Measurements from ENCODE around the gene MCC. TPM values are rescaled to one million over a fixed set of nuclear protein-coding genes. Genes with fewer than 3 reads are reported as not detected.
A peak's percentile ranks its signal among the peaks of the same experiment; 100 is the strongest.

Gene MCC
- total and polyA plus RNA-seq, 7 donors, result 1.4 to 13.8 (median 4.4) TPM

GRCh38 chr5:113167985-113168384, 320.3 kb downstream of the MCC start:
- WGBS, 3 donors, result 93 to 96% (median 96%) methylated on average over 2 of the region's 2 CpGs
- Histone ChIP-seq H3K4me1 (peaks cover 17% of the 10 kb centered on the region), H3K9me3 (no peaks in the 10 kb centered on the region), H3K27me3 (ENCODE audit: insufficient read depth in 3 of 3, low read length in 2 of 3) (peaks cover 0 to 2% (median 0%) of the 10 kb centered on the region in 3 donors), H3K36me3 (ENCODE audit: insufficient read depth in 1 of 2, low read depth in 1 of 2) (no peaks in the 10 kb centered on the region), H3K4me3 (no peak overlapping the region), H3K27ac (no peak overlapping the region)
- no peak for TF ChIP-seq CTCF (IDR thresholded peaks at IDR 0.05)
- DNase-seq (no peak), ATAC-seq (no peak)
- intact Hi-C loops (cut with DNase I), result no loop called here

DNA sequence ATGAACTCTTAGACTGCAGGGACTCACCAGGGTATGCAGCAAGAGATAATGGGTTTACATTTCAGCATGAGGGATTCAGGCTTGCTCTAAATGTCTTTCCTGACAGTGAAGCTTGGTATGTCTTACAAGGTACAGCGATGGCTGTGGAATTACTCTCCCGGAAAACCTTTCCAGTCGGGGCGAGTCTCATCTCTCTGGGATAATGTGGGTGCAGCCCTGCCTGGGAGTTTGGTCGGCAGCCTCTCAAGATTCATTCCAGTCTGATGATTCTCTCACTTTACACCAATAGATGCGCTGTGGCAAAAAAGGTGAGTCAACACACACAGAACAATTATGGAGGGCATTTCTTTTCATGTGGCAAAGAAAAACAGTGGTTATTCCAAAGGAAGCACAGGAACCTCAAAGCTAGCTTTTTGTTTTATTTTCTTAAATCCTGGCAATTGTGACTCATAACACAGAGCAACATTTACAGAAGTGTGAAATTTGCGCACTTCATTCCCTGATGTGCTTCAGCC, 321.3 kb downstream of the MCC start:
- no peak overlapping the region for H3K27ac ChIP-seq
- no peak overlapping the region for H3K4me3 ChIP-seq
- intact Hi-C loops (cut with DNase I), result no loop called here
- no peak for TF ChIP-seq CTCF (IDR thresholded peaks at IDR 0.05)
- 79 to 92% (median 81%) methylated on average over 7 of the region's 7 CpGs for WGBS, 3 donors
- no peaks in the 10 kb centered on the region for H3K36me3 ChIP-seq (ENCODE audit: insufficient read depth in 1 of 2, low read depth in 1 of 2)
- no peak for DNase-seq
- peaks cover 0 to 2% (median 0%) of the 10 kb centered on the region in 3 donors for H3K27me3 ChIP-seq (ENCODE audit: insufficient read depth in 3 of 3, low read length in 2 of 3)
- no peak for ATAC-seq
- H3K9me3 ChIP-seq, result no peaks in the 10 kb centered on the region
- peaks cover 17% of the 10 kb centered on the region for H3K4me1 ChIP-seq

GRCh38 chr5:113166261-113166660, 322.0 kb downstream of the MCC start:
- intact Hi-C loops (cut with DNase I), result no loop called here
- WGBS, 3 donors, result 59 to 72% (median 63%) methylated on average over 4 of the region's 4 CpGs
- TF ChIP-seq CTCF (IDR thresholded peaks at IDR 0.05), result no peak
- H3K36me3 ChIP-seq (ENCODE audit: insufficient read depth in 1 of 2, low read depth in 1 of 2), result no peaks in the 10 kb centered on the region
- no peaks in the 10 kb centered on the region for H3K9me3 ChIP-seq
- H3K27me3 ChIP-seq (ENCODE audit: insufficient read depth in 3 of 3, low read length in 2 of 3), result peaks cover 0 to 2% (median 0%) of the 10 kb centered on the region in 3 donors
- DNase-seq (no peak), ATAC-seq (peak in 1 of 4 donors; percentile 42)
- no peak overlapping the region for H3K27ac ChIP-seq
- peaks cover 15% of the 10 kb centered on the region for H3K4me1 ChIP-seq
- no peak overlapping the region for H3K4me3 ChIP-seq

DNA sequence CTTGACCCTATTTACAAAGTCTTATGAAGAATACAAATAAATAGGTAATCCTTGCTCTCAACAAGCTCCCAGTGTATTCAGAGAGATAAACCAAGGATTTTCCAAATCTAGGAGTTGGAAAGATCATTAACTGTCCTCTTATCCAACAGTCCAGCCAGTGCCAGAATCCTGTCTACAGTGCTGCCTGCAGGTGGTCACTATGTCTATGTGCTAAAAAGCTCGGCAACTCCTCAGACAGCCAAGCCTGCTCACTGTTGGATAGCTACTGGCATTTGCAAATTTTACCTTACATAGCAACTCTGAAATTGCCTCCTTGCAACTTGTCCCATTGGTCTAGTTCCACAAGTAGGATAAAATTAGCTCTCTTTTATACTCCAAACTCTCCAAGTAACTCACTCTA, 324.2 kb downstream of the MCC start:
- peaks cover 4% of the 10 kb centered on the region for H3K4me1 ChIP-seq
- ATAC-seq (peak in 1 of 4 donors; percentile 49), DNase-seq (no peak)
- no peak overlapping the region for H3K4me3 ChIP-seq
- TF ChIP-seq CTCF (IDR thresholded peaks at IDR 0.05), result no peak
- intact Hi-C loops (cut with DNase I), result no loop called here
- no peaks in the 10 kb centered on the region for H3K36me3 ChIP-seq (ENCODE audit: insufficient read depth in 1 of 2, low read depth in 1 of 2)
- no peaks in the 10 kb centered on the region for H3K9me3 ChIP-seq
- WGBS, 3 donors, result 10 to 29% (median 17%) methylated on average over 1 of the region's 1 CpG
- peaks cover 0 to 2% (median 0%) of the 10 kb centered on the region in 3 donors for H3K27me3 ChIP-seq (ENCODE audit: insufficient read depth in 3 of 3, low read length in 2 of 3)
- H3K27ac ChIP-seq, result no peak overlapping the region

- no peak overlapping the region for H3K27ac ChIP-seq
- TF ChIP-seq CTCF (IDR thresholded peaks at IDR 0.05), result no peak
These were observed 324.9 kb downstream of the MCC start for GRCh38 chr5:113163328-113163727.

More at GRCh38 chr5:113163328-113163727, 324.9 kb downstream of the MCC start:
- Histone ChIP-seq H3K4me1 (peaks cover 4% of the 10 kb centered on the region), H3K9me3 (no peaks in the 10 kb centered on the region), H3K4me3 (no peak overlapping the region), H3K36me3 (ENCODE audit: insufficient read depth in 1 of 2, low read depth in 1 of 2) (no peaks in the 10 kb centered on the region), H3K27me3 (ENCODE audit: insufficient read depth in 3 of 3, low read length in 2 of 3) (peaks cover 0 to 2% (median 0%) of the 10 kb centered on the region in 3 donors)
- DNase-seq, result no peak
- intact Hi-C loops (cut with DNase I), result no loop called here
- peak in 1 of 4 donors; percentile 23 for ATAC-seq
- WGBS, 3 donors, result 52 to 76% (median 63%) methylated on average over 2 of the region's 2 CpGs

Measured in psoas muscle (tissue), 8 donors.